ENCODE results near the gene TRAF2. TPM values are rescaled to one million over a fixed set of nuclear protein-coding genes. Genes with fewer than 3 reads are reported as not detected.

TRAF2 gene
- total and polyA plus RNA-seq, 2 donors (not counting 3 experiments of a cell fraction or from before 2014, with no cell fraction given): 10.9 to 23.1 TPM

GRCh38 chr9:136963751-136964150 is 77.4 kb downstream of the TRAF2 start:
- no peak for TF ChIP-seq MAX (IDR thresholded peaks at IDR 0.05; ENCODE audit: insufficient read depth, insufficient read length)
- TF ChIP-seq CTCF (IDR thresholded peaks at IDR 0.05; ENCODE audit: extremely low read depth in 1 of 2, insufficient read depth in 1 of 2, low read depth in 1 of 2, low read length in 2 of 2): no peak
- TF ChIP-seq GATA2 (IDR thresholded peaks at IDR 0.05; ENCODE audit: insufficient read depth, insufficient read length, low read depth, low read length): no peak
- TF ChIP-seq POLR2AphosphoS5 (IDR thresholded peaks at IDR 0.05; ENCODE audit: insufficient read depth, low read depth, low read length): no peak
- no peak for TF ChIP-seq JUN (IDR thresholded peaks at IDR 0.05; ENCODE audit: borderline replicate concordance, insufficient read depth, insufficient read length, low read depth)
- no peak for TF ChIP-seq EZH2 (IDR thresholded peaks at IDR 0.05; ENCODE audit: borderline replicate concordance, low read depth, low read length, severe bottlenecking)
- no peak for TF ChIP-seq MYC (IDR thresholded peaks at IDR 0.05; ENCODE audit: low read depth, low read length)
- no peak for TF ChIP-seq FOS (IDR thresholded peaks at IDR 0.05; ENCODE audit: borderline replicate concordance, insufficient read depth, low read length)
- no peak for TF ChIP-seq POLR2A (IDR thresholded peaks at IDR 0.05; ENCODE audit: low read depth, low read length)
- POLR2A ChIA-PET: no interaction called here
- dilution Hi-C loops (cut with MboI; ENCODE audit: extremely low pct_ligation_motif_present, low sequenced_read_pairs) (no loop called here), intact Hi-C loops (cut with micrococcal nuclease) (no loop called here)
- no peak overlapping the region for H3K9ac ChIP-seq (replicated peaks; ENCODE audit: extremely low read depth, insufficient read depth, low read length)
- H3K79me2 ChIP-seq (ENCODE audit: control insufficient read depth, insufficient read depth, low read length): no peaks in the 10 kb centered on the region
- no peak overlapping the region for H3K4me2 ChIP-seq (ENCODE audit: insufficient read depth, low read length)
- H3K27me3 ChIP-seq (ENCODE audit: control insufficient read depth in 2 of 2, insufficient read depth in 2 of 2, low read length in 2 of 2): no peaks in the 10 kb centered on the region
- no peaks in the 10 kb centered on the region for H4K20me1 ChIP-seq (replicated peaks; ENCODE audit: control insufficient read depth, extremely low read depth, insufficient read depth, low read length)
- H2AFZ ChIP-seq (ENCODE audit: low read depth, low read length): no peak overlapping the region
- FAIRE-seq: no peak
- CTCF ChIA-PET: interaction anchor here (1.3 to 1.4 kb wide), 2 partner anchors 12 to 16 kb away, joined by 4 to 6 read pairs; no protein-coding TSS in a partner anchor
- no peaks in the 10 kb centered on the region for H3K4me1 ChIP-seq (ENCODE audit: control insufficient read depth, extremely low read depth, insufficient read depth, low read length)
- no peaks in the 10 kb centered on the region for H3K36me3 ChIP-seq (ENCODE audit: control insufficient read depth in 2 of 2, extremely low read depth in 1 of 2, insufficient read depth in 2 of 2, low read length in 2 of 2)
- H3K9me1 ChIP-seq (replicated peaks; ENCODE audit: control insufficient read depth, extremely low read depth, insufficient read depth, low read length): no peaks in the 10 kb centered on the region
- no peaks in the 10 kb centered on the region for H3K9me3 ChIP-seq (replicated peaks; ENCODE audit: control insufficient read depth, insufficient read depth, low read length)
- no peak for DNase-seq (ENCODE audit: low read depth, low spot score)
- no peak overlapping the region for H3K27ac ChIP-seq (ENCODE audit: insufficient read depth, low read depth, low read length)
- no TSS peak for BruUV-seq (replicated peaks)
- H3K4me3 ChIP-seq (replicated peaks in 1 of 3; ENCODE audit: insufficient read depth in 1 of 3, low read depth in 1 of 3, low read length in 3 of 3): no peak overlapping the region
